ENCODE data around the gene NDUFB10.
"Not testable (repeated sequence)": the region's sequence is repeated elsewhere in the genome, so short reads cannot be mapped to it uniquely, and the experiment has no call there.

NDUFB10 gene

GRCh38 chr16:1950047-1950446 lies 9.3 kb upstream of the NDUFB10 start:
- H3K4me3 ChIP-seq (ENCODE audit: low read depth, low read length), result no peak overlapping the region
- TF ChIP-seq CTCF (IDR thresholded peaks at IDR 0.05; ENCODE audit: low read depth, low read length), result no peak

GRCh38 chr16:1950559-1950958 lies 8.8 kb upstream of the NDUFB10 start:
- no peak overlapping the region for H3K4me3 ChIP-seq (ENCODE audit: low read depth, low read length)
- TF ChIP-seq CTCF (IDR thresholded peaks at IDR 0.05; ENCODE audit: low read depth, low read length), result no peak

GRCh38 chr16:1953734-1954133 lies 5.6 kb upstream of the NDUFB10 start:
- no peak overlapping the region for H3K4me3 ChIP-seq (ENCODE audit: low read depth, low read length)
- no peak for TF ChIP-seq CTCF (IDR thresholded peaks at IDR 0.05; ENCODE audit: low read depth, low read length)

GRCh38 chr16:1957434-1958142 lies 1.8 kb upstream of the NDUFB10 start:
- not testable (repeated sequence) for H3K4me3 ChIP-seq (ENCODE audit: low read depth, low read length)

- H3K4me3 ChIP-seq (ENCODE audit: low read depth, low read length), result not testable (repeated sequence)
Observed at GRCh38 chr16:1958143-1958491, 1.2 kb upstream of the NDUFB10 start.

- TF ChIP-seq CTCF (IDR thresholded peaks at IDR 0.05; ENCODE audit: low read depth, low read length), result no peak
- H3K4me3 ChIP-seq (ENCODE audit: low read depth, low read length), result peak overlapping the region; percentile 79; the same call in 1 of the 2 replicates
Observed at GRCh38 chr16:1958715-1959268, 546 bp upstream of the NDUFB10 start.

- TF ChIP-seq CTCF (IDR thresholded peaks at IDR 0.05; ENCODE audit: low read depth, low read length), result no peak
Observed at GRCh38 chr16:1960665-1961630, 1.6 kb downstream of the NDUFB10 start.

GRCh38 chr16:1961651-1962067 lies 2.3 kb downstream of the NDUFB10 start:
- TF ChIP-seq CTCF (IDR thresholded peaks at IDR 0.05; ENCODE audit: low read depth, low read length), result no peak
- no peak overlapping the region for H3K4me3 ChIP-seq (ENCODE audit: low read depth, low read length)

More at GRCh38 chr16:1960665-1961630, 1.6 kb downstream of the NDUFB10 start:
- peak overlapping the region; percentile 79 for H3K4me3 ChIP-seq (ENCODE audit: low read depth, low read length)

- H3K4me3 ChIP-seq (ENCODE audit: low read depth, low read length), result peak overlapping the region; percentile 96
Observed at GRCh38 chr16:1962161-1963153, 3.1 kb downstream of the NDUFB10 start.
